ENCODE measurements around the gene PPP4R2.
A peak's percentile ranks its signal among the peaks of the same experiment; 100 is the strongest.
"Not testable (repeated sequence)": the region's sequence is repeated elsewhere in the genome, so short reads cannot be mapped to it uniquely, and the experiment has no call there.

The PPP4R2 gene

DNA sequence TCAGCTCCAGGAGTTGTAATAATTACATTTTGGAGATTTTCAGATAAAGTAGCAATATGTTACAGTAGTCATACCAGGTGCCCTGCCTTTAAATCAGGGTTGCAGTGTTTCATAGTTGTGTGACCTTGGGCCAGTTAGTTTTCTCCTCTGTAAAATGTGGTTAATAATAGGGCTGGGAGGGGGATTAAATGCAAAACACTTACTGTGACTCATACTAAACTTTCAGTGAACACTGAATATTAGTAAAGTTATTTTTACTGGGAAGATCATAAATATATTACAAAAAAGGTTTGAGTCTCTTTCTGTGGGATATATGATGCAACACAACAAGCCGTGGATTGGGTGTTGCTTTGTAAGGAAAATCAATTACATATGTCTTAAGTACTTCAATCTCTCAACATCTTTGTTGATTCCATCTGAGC is 63.7 kb downstream of the PPP4R2 start:
- DNase-seq (ENCODE audit: low read depth in 2 of 2): peak in 1 of 2 donors; percentile 49
- no peak overlapping the region for H3K4me3 ChIP-seq (replicated peaks in 1 of 2; ENCODE audit: low read depth in 2 of 2, low read length in 2 of 2)

DNA sequence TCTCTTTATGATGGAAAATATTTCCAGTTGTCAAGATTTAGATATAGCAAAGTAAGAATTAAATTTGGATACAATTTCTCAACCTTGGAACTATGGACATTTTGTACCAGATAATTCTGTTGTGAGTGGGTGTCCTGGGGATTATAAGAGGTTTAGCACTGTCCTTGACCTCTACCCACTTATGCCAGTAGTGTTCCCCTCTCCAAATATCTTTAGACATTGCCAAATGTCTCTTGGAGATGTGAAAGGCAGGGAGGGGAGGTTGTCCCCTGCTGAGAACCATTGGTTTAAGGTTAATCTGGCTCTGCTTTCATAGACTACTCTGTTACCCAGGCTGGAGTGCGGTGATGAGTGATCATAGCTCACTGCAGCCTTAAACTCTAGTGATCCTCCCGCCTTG is 64.8 kb downstream of the PPP4R2 start, which contains the start of gene EBLN2:
TSS of gene EBLN2 (plus strand) at position 244 of the 400 bp plus-strand sequence. CDS start 423 bp downstream, outside the sequence.
- no peak for DNase-seq (ENCODE audit: low read depth in 2 of 2)

More for the DNA sequence above, 63.7 kb downstream of the PPP4R2 start:
- TF ChIP-seq, protein P1, sequence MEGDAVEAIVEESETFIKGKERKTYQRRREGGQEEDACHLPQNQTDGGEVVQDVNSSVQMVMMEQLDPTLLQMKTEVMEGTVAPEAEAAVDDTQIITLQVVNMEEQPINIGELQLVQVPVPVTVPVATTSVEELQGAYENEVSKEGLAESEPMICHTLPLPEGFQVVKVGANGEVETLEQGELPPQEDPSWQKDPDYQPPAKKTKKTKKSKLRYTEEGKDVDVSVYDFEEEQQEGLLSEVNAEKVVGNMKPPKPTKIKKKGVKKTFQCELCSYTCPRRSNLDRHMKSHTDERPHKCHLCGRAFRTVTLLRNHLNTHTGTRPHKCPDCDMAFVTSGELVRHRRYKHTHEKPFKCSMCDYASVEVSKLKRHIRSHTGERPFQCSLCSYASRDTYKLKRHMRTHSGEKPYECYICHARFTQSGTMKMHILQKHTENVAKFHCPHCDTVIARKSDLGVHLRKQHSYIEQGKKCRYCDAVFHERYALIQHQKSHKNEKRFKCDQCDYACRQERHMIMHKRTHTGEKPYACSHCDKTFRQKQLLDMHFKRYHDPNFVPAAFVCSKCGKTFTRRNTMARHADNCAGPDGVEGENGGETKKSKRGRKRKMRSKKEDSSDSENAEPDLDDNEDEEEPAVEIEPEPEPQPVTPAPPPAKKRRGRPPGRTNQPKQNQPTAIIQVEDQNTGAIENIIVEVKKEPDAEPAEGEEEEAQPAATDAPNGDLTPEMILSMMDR (IDR thresholded peaks at IDR 0.05; ENCODE audit: low read depth, low read length): no peak

DNA sequence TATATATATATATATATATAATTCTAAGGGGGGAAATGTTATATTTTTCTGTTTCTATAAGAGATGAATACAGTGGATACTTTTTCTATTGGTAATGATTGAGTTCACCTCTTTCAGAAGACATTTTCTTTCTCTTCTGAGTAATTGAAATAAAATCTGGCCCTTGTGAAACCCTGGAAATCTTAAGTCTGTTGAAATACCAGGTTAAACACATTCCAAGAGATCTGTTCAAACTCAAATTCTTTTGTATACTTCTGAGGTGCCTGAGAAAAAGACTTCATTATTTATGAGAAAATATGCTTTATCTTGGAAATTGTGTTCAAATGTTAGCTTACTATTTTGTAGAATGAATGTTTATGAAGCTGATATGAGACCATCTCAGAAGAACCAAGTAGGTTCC is 69.6 kb downstream of the PPP4R2 start:
- DNase-seq (ENCODE audit: low read depth in 2 of 2): peak in 1 of 2 donors; percentile 74
- not testable (repeated sequence) for H3K4me3 ChIP-seq (replicated peaks in 1 of 2; ENCODE audit: low read depth in 2 of 2, low read length in 2 of 2)

More for the DNA sequence above, 64.8 kb downstream of the PPP4R2 start, which contains the start of gene EBLN2:
- TF ChIP-seq, protein P1 (IDR thresholded peaks at IDR 0.05; ENCODE audit: low read depth, low read length): no peak
- no peak within 1 kb of the TSS for H3K4me3 ChIP-seq (replicated peaks in 1 of 2; ENCODE audit: low read depth in 2 of 2, low read length in 2 of 2)

DNA sequence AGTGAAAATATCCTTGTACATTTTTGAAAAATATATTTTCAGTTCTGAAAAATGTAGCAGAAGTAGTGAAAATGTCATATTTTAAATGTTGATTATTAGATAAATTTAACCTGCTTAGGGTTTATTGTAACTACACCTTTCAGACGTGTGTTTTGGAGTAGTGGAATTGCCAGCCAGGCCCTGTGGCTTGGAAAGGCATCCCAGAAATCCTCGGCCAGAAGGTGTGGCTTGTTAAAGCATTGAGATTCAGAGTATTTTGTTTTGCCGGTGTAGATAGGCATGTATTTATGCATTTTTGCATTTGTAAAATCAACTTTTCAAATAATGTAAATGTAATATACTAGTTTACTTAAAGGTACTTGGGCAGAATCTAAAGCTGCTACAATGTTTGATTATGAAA is 71.8 kb downstream of the PPP4R2 start:
- DNase-seq (ENCODE audit: low read depth in 2 of 2): no peak
- H3K4me3 ChIP-seq (replicated peaks in 1 of 2; ENCODE audit: low read depth in 2 of 2, low read length in 2 of 2): no peak overlapping the region
- TF ChIP-seq, protein P1 (IDR thresholded peaks at IDR 0.05; ENCODE audit: low read depth, low read length): no peak

DNA sequence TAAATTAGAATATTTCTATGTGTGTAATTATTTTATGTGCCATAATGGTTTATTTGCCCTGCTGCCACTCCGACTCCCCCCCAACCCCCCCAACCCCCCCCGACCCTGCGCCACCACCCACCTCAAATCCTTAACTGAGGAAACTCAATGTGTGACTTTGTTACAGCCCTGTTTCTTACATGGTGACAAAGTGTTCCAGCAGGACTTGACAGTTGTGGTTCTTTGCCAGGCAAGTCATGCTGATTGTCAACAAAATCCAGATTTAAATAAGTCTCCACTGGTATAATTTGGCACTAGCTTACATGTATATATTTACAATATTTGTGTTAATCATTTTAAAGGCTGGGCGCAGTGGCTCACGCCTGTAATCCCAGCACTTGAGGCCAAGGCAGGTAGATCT is 72.6 kb downstream of the PPP4R2 start:
- DNase-seq (ENCODE audit: low read depth in 2 of 2): no peak
- no peak overlapping the region for H3K4me3 ChIP-seq (replicated peaks in 1 of 2; ENCODE audit: low read depth in 2 of 2, low read length in 2 of 2)
- TF ChIP-seq, protein P1 (IDR thresholded peaks at IDR 0.05; ENCODE audit: low read depth, low read length): no peak

DNA sequence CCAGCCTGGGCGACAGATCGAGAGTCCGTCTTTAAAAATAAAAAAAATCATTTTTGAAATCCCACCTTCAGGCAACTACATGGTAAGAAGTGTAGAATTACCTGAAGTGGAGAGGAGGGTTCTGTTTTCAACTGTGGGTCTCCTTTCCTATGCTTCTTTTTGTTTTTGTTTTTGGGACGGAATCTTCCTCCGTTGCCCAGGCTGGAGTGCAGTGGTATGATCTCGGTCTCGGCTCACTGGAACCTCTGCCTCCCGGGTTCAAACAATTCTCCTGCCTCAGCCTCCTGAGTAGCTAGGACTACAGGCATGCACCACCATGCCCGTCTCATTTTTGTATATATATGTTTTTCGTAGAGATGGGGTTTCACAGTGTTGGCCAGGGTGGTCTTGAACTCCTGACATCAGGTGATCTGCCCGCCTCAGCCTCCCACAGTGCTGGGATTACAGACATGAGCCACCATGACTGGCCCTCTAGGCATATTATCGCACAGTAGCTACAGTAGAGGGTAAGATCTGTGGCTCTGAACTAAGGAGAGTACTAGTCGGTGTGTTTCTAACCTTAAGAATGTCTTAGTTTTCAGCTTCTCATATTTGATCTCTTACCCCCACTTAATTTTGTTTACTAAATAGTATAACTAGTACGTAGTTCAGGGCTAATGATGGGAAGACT is 73.3 kb downstream of the PPP4R2 start:
- DNase-seq (ENCODE audit: low read depth in 2 of 2): no peak
- TF ChIP-seq, protein P1 (IDR thresholded peaks at IDR 0.05; ENCODE audit: low read depth, low read length): no peak
- H3K4me3 ChIP-seq (replicated peaks in 1 of 2; ENCODE audit: low read depth in 2 of 2, low read length in 2 of 2): no peak overlapping the region

DNA sequence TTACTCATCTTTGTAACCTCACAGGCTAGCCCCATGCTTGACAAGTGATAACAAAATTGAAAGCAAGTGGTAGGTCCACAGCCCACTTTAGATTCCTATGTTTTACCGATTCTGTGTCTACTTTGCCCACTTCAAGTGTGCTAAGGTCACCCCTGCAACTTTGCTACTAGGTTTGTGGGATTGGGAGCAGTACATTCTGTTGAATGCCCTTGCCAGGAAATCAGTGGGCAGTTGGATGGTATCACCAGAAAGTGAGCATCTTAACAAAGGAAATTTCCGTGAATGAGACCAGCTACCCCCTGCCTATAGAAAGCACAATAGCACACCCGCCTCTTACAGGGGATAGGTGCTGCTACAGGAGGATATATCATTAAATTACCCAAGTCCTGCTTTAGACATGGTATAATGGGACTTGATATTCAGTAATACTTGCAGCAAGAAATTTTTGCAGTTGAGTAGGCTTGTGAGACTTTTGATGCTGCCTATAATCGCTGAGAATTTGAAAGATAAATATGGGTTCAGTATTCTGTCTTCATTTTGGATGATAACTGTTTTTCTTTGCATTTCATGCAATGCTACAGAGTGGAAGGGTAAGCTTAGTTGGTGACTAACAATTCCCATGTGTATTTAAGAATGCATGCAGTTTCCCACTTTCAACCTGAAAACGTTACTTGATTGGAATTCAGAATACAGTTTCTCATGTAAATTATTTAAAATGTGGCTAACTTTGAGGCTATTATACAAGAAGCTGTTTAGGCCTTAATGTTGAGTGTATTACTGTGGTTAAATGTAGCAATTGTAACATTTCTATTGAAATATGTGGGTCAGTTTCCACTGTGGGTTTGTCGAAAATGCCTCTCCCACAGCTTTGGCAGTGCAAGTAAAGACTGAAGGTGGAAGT is 74.3 kb downstream of the PPP4R2 start:
- no peak overlapping the region for H3K4me3 ChIP-seq (replicated peaks in 1 of 2; ENCODE audit: low read depth in 2 of 2, low read length in 2 of 2)
- TF ChIP-seq, protein P1 (IDR thresholded peaks at IDR 0.05; ENCODE audit: low read depth, low read length): no peak
- peak; percentile 66 to 90 for DNase-seq (ENCODE audit: low read depth in 2 of 2)
